ENCODE measurements around the gene ROMO1.

- TF ChIP-seq NFRKB (IDR thresholded peaks at IDR 0.05) (no peak), FOXA1 (IDR thresholded peaks at IDR 0.05) (no peak), TARDBP (IDR thresholded peaks at IDR 0.05) (no peak), SP1 (IDR thresholded peaks at IDR 0.05) (no peak), CTBP1 (IDR thresholded peaks at IDR 0.05; ENCODE audit: borderline replicate concordance) (no peak), HDGF (IDR thresholded peaks at IDR 0.05; ENCODE audit: borderline replicate concordance) (no peak), PKNOX1 (IDR thresholded peaks at IDR 0.05) (no peak)
Measured at GRCh38 chr20:35734777-35735649, 35.8 kb downstream of the ROMO1 start.
